Naive thymus-derived CD8-positive, alpha-beta T cell (primary cell): ENCODE results near the gene PSMD5. TPM values are rescaled to one million over a fixed set of nuclear protein-coding genes. Genes with fewer than 3 reads are reported as not detected.

ENCODE experiments used
- ATAC-seq, 2 donors: fragments of 150-1000 bp; cut with Tn5 transposase in 1 of 2; sonication (Bioruptor Pico), chemical (Tn5 transposase) in 1 of 2; 1 replicate in 1 of 2; 2 replicates in 1 of 2; pipeline ENCODE4 v1.10.0; 2021; ENCODE audit warnings: mild to moderate bottlenecking in 2 of 2, moderate library complexity in 2 of 2
- POLR2A ChIA-PET: fragments of 350-600 bp; sonication (Branson Sonifier 250); formaldehyde crosslinking; loops from one replicate; lab custom pipeline; 2021; ENCODE audit warnings: antibody characterized with exemption; lab: Charles Lee
- DNase-seq, 10 donors: peaks; one replicate each; pipeline versions ENCODE4 v3.0.0 to v3.0.0-alpha.2; 2020 to 2022
- H3K27ac Mint-ChIP-seq, 10 donors: one replicate each; pipeline ENCODE4 v1.8.0; 2020 to 2022; ENCODE audit warnings: mild to moderate bottlenecking in 10 of 10, mixed read lengths in 10 of 10, moderate library complexity in 4 of 10, inconsistent platforms in 1 of 10
- H3K27me3 Mint-ChIP-seq, 5 donors: one replicate each; pipeline ENCODE4 v1.8.0; 2021 to 2022; ENCODE audit warnings: mixed read lengths in 5 of 5
- H3K36me3 Mint-ChIP-seq, 3 donors: one replicate each; pipeline ENCODE4 v1.8.0; 2020 to 2022; ENCODE audit warnings: mixed read lengths in 3 of 3, mild to moderate bottlenecking in 2 of 3, inconsistent platforms in 1 of 3
- H3K4me1 Mint-ChIP-seq, 4 donors: one replicate each; pipeline ENCODE4 v1.8.0; 2021 to 2022; ENCODE audit warnings: mixed read lengths in 4 of 4
- H3K4me3 Mint-ChIP-seq, 10 donors: one replicate each; pipeline ENCODE4 v1.8.0; 2020 to 2022; ENCODE audit warnings: mild to moderate bottlenecking in 10 of 10, mixed read lengths in 10 of 10, moderate library complexity in 6 of 10, inconsistent platforms in 1 of 10
- H3K9me3 Mint-ChIP-seq, 9 donors: one replicate each; pipeline ENCODE4 v1.8.0; 2020 to 2022; ENCODE audit warnings: mixed read lengths in 9 of 9, mild to moderate bottlenecking in 3 of 9, inconsistent platforms in 1 of 9, moderate library complexity in 1 of 9
- polyA plus RNA-seq, 3 donors: library from polyadenylated mRNA; unstranded; fragments of 300-500 nt; fragmentation: Illumina TruSeq; gene quantifications; one replicate each; pipeline ENCODE4 v1.2.3, GENCODE V29; 2021
- total RNA-seq, 8 experiments: library from RNA in 2 of 8; stranded (reverse) in 2 of 8; gene quantifications; one replicate each; pipeline ENCODE4 v1.2.3 and lab custom pipeline; 2021 to 2026

Gene PSMD5
- total and polyA plus RNA-seq, 5 experiments from 2014 or later: 13.7 to 57.9 (median 23.4) TPM

DNA sequence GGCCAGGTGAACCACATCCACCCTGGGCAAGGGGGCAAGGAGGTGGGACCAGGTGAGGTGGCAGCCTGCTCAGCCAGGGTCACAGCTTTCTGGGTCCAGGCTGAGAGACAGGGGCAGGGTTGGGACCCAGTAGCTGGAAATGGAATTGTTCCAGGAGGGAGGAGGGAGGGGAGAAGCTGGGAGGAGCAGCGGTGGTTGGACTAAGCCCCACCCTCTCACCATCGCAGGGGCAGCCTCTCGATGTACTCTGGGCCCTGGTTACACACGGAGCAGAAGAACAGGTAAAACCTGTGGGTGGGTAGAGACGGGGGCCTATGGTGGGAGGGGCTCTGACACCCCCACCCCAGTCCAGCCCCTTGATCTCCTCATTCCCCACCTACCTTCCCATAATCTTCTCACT is 23.1 kb upstream of the PSMD5 start:
- ATAC-seq: no peak
- DNase-seq: no peak
- Mint-ChIP-seq H3K4me3 (no peak overlapping the region), H3K36me3 (peaks cover 0 to 53% (median 10%) of the 10 kb centered on the region in 3 donors), H3K27ac (peak overlapping the region in 4 of 10 donors; percentile 12 to 85 (median 56)), H3K9me3 (no peaks in the 10 kb centered on the region), H3K4me1 (peaks cover 7 to 23% (median 16%) of the 10 kb centered on the region in 4 donors), H3K27me3 (no peaks in the 10 kb centered on the region)
- POLR2A ChIA-PET: interaction anchor here (1.6 to 18.9 kb wide), 5 partner anchors 10 to 64 kb away, joined by 5 to 580 read pairs (median 37); partner anchors contain the start of genes PSMD5 and TRAF1

DNA sequence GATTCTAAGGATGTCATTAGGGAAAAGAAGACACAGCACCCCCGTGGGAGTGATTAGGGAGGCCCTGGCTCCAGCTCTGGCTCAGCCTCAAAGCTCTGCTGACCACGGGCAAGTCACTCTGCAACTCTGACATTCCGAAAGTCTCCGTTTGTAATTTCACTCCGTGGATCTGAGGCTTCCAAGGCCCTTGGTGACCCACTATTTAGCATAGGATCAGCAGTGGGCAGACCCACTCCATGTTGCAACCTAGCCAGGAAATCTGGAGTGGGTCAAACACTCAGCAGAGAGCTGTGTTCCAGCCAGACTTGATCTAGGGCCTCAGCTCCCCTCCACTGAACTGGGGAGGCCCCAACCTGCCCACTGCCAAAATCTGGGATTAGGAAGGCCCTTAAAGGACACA is 22.5 kb upstream of the PSMD5 start:
- POLR2A ChIA-PET: interaction anchor here (1.6 to 18.9 kb wide), 2 partner anchors 23 to 65 kb away, joined by 5 to 580 read pairs; partner anchors contain the start of genes PSMD5 and TRAF1
- Mint-ChIP-seq H3K27ac (peak overlapping the region in 1 of 10 donors; percentile 25), H3K27me3 (no peaks in the 10 kb centered on the region), H3K4me3 (no peak overlapping the region), H3K36me3 (peaks cover 0 to 59% (median 13%) of the 10 kb centered on the region in 3 donors), H3K9me3 (no peaks in the 10 kb centered on the region), H3K4me1 (peaks cover 9 to 20% (median 16%) of the 10 kb centered on the region in 4 donors)
- ATAC-seq (no peak), DNase-seq (no peak)

DNA sequence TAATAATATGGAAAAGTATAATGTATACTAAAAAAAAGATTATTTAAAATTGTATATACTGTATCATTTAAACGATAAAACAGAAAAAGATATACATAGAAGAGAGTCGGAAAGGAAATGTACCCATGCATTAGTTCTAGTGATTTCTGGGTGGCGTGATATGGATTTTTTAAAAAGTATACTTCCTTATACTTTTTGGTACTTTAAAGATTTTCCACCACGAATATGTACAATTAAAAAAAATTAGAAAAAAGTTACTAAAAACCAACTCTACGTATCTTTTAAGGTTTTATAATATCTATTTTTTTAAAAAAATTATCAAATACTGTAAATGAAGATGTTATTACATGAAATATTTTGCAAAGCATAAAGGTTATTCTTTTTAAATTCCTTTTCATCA is 22.0 kb upstream of the PSMD5 start:
- ATAC-seq (no peak), DNase-seq (no peak)
- Mint-ChIP-seq H3K4me3 (no peak overlapping the region), H3K9me3 (no peaks in the 10 kb centered on the region), H3K27ac (no peak overlapping the region), H3K4me1 (peaks cover 9 to 15% (median 15%) of the 10 kb centered on the region in 4 donors), H3K27me3 (no peaks in the 10 kb centered on the region), H3K36me3 (peaks cover 0 to 63% (median 16%) of the 10 kb centered on the region in 3 donors)
- POLR2A ChIA-PET: interaction anchor here (0.7 to 18.9 kb wide), 4 partner anchors 18 to 65 kb away, joined by 3 to 580 read pairs (median 4); partner anchors contain the start of genes PSMD5 and TRAF1

DNA sequence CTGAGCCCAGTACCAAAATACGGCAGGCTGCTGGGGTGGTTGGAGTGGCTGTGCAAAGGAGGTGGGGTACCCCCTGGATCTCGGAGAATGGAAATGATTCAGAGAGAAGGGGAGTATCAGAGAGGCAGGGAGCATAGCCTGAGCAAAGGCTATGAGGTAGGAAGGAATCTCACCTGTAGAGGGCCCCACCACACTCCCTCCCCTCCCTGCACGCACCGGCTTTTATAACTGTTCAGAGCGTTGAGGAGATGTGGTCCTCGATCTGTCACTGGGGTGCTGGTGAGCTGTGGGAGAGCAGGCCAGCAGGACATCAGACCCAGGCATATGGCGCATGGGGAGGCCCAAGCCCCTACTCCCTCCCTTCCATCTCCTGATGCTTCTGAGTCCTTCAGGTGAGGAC is 21.1 kb upstream of the PSMD5 start:
- Mint-ChIP-seq H3K9me3 (no peaks in the 10 kb centered on the region), H3K27me3 (no peaks in the 10 kb centered on the region), H3K27ac (peak overlapping the region in 3 of 10 donors; percentile 21 to 63 (median 45)), H3K36me3 (peaks cover 0 to 71% (median 16%) of the 10 kb centered on the region in 3 donors), H3K4me3 (no peak overlapping the region), H3K4me1 (peaks cover 6 to 8% (median 7%) of the 10 kb centered on the region in 4 donors)
- POLR2A ChIA-PET: interaction anchor here (0.9 to 18.9 kb wide), 2 partner anchors 17 to 66 kb away, joined by 4 to 580 read pairs; partner anchors contain the start of gene TRAF1
- DNase-seq: no peak
- no peak for ATAC-seq

DNA sequence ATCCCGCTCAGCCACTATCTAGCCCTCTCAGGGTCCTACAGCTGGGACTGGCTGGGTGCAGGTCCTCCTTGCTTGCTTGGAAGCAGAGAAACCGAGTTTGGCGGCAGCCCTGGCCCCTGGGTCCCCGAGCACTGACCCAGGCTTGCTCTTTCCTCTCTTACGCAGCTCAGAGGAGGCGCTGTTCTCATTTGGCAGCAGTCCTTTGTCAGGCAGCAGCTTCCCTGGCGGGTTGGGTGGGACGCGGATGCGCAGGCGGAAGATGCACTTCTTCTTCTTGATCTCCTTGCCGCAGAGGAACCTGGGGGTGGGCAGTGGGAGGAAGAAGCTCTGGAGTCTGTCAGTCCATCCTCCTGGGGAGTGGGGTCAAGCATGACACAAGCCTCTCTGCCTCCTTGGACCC is 19.7 kb upstream of the PSMD5 start:
- no peaks in the 10 kb centered on the region for H3K9me3 Mint-ChIP-seq
- ATAC-seq: no peak
- no peak overlapping the region for H3K4me3 Mint-ChIP-seq

DNA sequence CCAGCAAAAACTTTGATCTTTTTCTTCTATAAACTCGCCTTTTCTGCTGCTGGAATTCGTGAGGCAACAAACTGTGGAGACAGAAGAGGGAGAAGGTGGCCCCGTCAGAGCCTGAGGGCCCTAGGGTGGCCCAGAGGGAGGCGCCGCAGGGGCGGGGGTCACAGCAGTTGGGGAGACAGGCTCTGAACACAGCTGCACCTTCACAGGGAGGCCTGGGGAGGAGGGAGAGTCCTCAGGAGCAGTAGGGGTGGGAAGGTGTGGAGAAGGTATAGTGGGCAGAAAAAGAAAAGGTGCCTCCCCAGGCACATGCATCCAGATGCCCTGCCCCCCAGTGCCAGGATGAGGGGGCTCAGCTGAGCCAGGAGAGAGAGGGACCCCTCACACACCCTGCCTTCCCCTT is 19.2 kb upstream of the PSMD5 start:
- no peaks in the 10 kb centered on the region for H3K27me3 Mint-ChIP-seq
- H3K4me3 Mint-ChIP-seq: no peak overlapping the region
- ATAC-seq (no peak), DNase-seq (no peak)
- peak overlapping the region in 1 of 10 donors; percentile 12 for H3K27ac Mint-ChIP-seq
- POLR2A ChIA-PET: no interaction called here
- no peaks in the 10 kb centered on the region for H3K9me3 Mint-ChIP-seq
- peaks cover 0 to 82% (median 13%) of the 10 kb centered on the region in 3 donors for H3K36me3 Mint-ChIP-seq
- H3K4me1 Mint-ChIP-seq: peaks cover 0 to 6% (median 0%) of the 10 kb centered on the region in 4 donors

More for the DNA sequence above, 19.7 kb upstream of the PSMD5 start:
- peaks cover 0 to 6% (median 0%) of the 10 kb centered on the region in 4 donors for H3K4me1 Mint-ChIP-seq
- POLR2A ChIA-PET: interaction anchor here (1.2 kb wide), 1 partner anchor 21 kb away, joined by 5 read pairs; no protein-coding TSS in a partner anchor
- H3K27ac Mint-ChIP-seq: no peak overlapping the region
- no peaks in the 10 kb centered on the region for H3K27me3 Mint-ChIP-seq
- no peak for DNase-seq
- H3K36me3 Mint-ChIP-seq: peaks cover 0 to 80% (median 13%) of the 10 kb centered on the region in 3 donors

DNA sequence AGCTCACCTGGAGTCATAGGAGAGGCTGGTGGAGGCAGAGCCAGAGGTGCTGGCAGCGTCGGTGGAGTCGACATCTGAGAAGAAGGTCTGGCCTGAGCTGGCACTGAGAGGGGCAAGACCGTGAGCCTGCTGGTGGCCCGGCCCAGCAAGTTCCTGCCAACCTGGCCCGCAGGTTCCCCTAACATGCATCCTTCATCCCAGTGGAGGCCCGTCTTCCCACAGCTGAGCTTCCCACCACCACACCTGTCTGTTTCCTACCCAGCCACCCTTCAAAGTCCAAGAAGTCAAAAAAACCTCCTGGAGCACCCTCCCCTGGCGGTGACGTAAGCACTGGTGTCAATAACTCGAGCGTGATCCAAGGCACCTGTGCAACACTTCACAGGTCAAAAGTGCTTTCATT is 17.4 kb upstream of the PSMD5 start:
- POLR2A ChIA-PET: interaction anchor here (1.0 to 1.4 kb wide), 2 partner anchors 15 to 70 kb away, joined by 3 to 4 read pairs; no protein-coding TSS in a partner anchor
- Mint-ChIP-seq H3K4me3 (no peak overlapping the region), H3K36me3 (peaks cover 0 to 77% (median 13%) of the 10 kb centered on the region in 3 donors), H3K9me3 (no peaks in the 10 kb centered on the region), H3K27me3 (no peaks in the 10 kb centered on the region), H3K4me1 (peaks cover 0 to 9% (median 3%) of the 10 kb centered on the region in 4 donors), H3K27ac (peak overlapping the region in 2 of 10 donors; percentile 36 to 47)
- DNase-seq: peak in 1 of 10 donors; percentile 45
- no peak for ATAC-seq

DNA sequence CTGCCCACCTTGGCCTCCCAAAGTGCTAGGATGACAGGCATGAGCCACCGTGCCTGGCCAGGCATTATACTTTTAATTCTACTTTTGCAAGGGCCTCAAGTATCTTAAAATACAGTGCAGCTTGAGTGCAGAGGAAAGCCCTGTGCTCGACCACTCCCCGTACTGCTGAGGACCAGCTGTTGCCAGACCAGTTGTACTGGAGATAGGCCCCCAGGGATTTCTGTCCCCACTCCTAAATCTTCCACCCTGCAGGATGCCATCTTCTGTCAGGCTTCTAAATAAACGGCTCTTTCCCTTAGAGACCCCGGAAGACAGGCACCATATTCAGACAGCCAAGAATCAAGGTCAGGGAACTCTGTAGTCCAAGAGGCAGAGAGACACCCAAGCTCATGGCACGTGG is 16.6 kb upstream of the PSMD5 start:
- DNase-seq (no peak), ATAC-seq (no peak)
- Mint-ChIP-seq H3K9me3 (no peaks in the 10 kb centered on the region), H3K27ac (no peak overlapping the region), H3K4me3 (no peak overlapping the region), H3K36me3 (peaks cover 0 to 75% (median 13%) of the 10 kb centered on the region in 3 donors), H3K27me3 (no peaks in the 10 kb centered on the region), H3K4me1 (peaks cover 0 to 16% (median 4%) of the 10 kb centered on the region in 4 donors)
- POLR2A ChIA-PET: interaction anchor here (1.0 to 1.4 kb wide), 3 partner anchors 15 to 71 kb away, joined by 3 to 4 read pairs (median 3); no protein-coding TSS in a partner anchor

DNA sequence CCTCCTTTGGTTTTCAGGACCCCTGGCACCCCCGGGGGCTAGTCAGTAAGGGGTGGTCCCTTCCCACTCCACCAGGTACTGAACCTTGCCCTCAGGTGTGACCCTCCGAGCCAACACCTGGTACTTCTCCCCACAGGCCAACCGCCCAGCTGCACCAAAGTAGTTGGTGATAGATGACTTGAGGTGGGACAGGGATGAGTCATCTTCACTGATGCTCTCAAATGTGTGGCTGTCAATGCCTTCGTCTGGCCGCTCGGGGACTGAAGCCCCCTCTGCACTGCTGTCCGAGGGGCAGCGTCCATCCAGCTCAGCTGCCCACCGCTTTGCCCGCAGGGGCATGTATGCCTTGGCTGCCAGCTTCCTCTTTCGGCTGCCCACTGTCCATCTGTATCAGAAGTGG is 15.2 kb upstream of the PSMD5 start:
- H3K4me1 Mint-ChIP-seq: peaks cover 0 to 17% (median 5%) of the 10 kb centered on the region in 4 donors
- peaks cover 0 to 70% (median 8%) of the 10 kb centered on the region in 3 donors for H3K36me3 Mint-ChIP-seq
- peak overlapping the region in 6 of 10 donors; percentile 25 to 58 (median 40) for H3K27ac Mint-ChIP-seq
- no peak overlapping the region for H3K4me3 Mint-ChIP-seq
- POLR2A ChIA-PET: interaction anchor here (1.0 to 2.5 kb wide), 4 partner anchors 11 to 35 kb away, joined by 3 to 12 read pairs (median 6); partner anchors contain the start of gene PSMD5
- DNase-seq (no peak), ATAC-seq (no peak)
- no peaks in the 10 kb centered on the region for H3K27me3 Mint-ChIP-seq
- H3K9me3 Mint-ChIP-seq: no peaks in the 10 kb centered on the region

DNA sequence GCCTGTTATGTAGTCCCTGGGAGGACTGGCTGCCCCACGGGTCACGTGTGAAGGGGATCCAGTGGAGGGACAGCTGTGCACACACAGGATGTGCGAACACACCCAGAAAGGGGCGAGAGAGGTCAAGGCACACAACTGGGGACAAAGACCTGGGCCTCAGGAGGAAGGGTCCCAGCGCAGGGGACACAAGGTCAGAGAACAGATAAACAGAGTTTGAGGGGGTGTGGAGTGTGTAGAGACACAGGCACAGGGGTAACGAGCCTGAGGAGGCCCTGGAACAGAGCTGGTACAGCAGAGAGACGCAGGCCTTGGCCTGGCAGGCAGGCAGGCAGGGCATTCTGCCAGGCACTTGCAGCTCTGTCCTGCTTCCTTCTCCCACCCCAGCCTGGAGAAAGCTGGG is 14.8 kb upstream of the PSMD5 start:
- no peak overlapping the region for H3K4me3 Mint-ChIP-seq
- H3K36me3 Mint-ChIP-seq: peaks cover 0 to 70% (median 8%) of the 10 kb centered on the region in 3 donors
- H3K27ac Mint-ChIP-seq: peak overlapping the region in 4 of 10 donors; percentile 18 to 63 (median 50)
- POLR2A ChIA-PET: interaction anchor here (1.0 to 2.5 kb wide), 3 partner anchors 10 to 15 kb away, joined by 4 to 12 read pairs (median 7); partner anchors contain the start of gene PSMD5
- DNase-seq (no peak), ATAC-seq (no peak)
- H3K27me3 Mint-ChIP-seq: no peaks in the 10 kb centered on the region
- no peaks in the 10 kb centered on the region for H3K9me3 Mint-ChIP-seq
- peaks cover 0 to 21% (median 6%) of the 10 kb centered on the region in 4 donors for H3K4me1 Mint-ChIP-seq

DNA sequence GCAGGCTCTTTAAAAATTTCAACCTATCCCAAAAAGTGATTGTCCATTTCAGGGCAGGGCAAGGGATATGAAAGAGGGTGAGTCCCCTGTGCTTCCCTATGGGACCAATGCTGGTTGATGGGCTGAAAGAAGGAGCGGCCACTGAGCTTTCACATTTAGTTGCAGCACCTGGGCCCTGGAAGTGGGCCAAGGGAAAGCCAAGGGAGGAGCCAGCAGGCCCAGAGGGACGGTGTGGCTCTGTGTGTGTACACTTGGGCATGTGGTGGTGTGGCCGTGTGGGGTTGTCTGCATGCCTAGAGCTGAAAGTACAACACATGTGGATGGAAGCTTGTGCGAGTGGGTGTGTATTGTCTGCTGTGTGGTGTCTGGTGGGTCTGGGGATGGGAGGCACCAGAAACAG is 14.0 kb upstream of the PSMD5 start:
- H3K36me3 Mint-ChIP-seq: peaks cover 0 to 66% (median 8%) of the 10 kb centered on the region in 3 donors
- H3K4me3 Mint-ChIP-seq: no peak overlapping the region
- no peaks in the 10 kb centered on the region for H3K9me3 Mint-ChIP-seq
- H3K4me1 Mint-ChIP-seq: peaks cover 0 to 28% (median 7%) of the 10 kb centered on the region in 4 donors
- peak overlapping the region in 2 of 10 donors; percentile 40 to 62 for H3K27ac Mint-ChIP-seq
- DNase-seq: no peak
- no peak for ATAC-seq
- H3K27me3 Mint-ChIP-seq: no peaks in the 10 kb centered on the region
- POLR2A ChIA-PET: interaction anchor here (1.4 to 2.5 kb wide), 2 partner anchors 10 to 12 kb away, joined by 4 to 12 read pairs; no protein-coding TSS in a partner anchor

DNA sequence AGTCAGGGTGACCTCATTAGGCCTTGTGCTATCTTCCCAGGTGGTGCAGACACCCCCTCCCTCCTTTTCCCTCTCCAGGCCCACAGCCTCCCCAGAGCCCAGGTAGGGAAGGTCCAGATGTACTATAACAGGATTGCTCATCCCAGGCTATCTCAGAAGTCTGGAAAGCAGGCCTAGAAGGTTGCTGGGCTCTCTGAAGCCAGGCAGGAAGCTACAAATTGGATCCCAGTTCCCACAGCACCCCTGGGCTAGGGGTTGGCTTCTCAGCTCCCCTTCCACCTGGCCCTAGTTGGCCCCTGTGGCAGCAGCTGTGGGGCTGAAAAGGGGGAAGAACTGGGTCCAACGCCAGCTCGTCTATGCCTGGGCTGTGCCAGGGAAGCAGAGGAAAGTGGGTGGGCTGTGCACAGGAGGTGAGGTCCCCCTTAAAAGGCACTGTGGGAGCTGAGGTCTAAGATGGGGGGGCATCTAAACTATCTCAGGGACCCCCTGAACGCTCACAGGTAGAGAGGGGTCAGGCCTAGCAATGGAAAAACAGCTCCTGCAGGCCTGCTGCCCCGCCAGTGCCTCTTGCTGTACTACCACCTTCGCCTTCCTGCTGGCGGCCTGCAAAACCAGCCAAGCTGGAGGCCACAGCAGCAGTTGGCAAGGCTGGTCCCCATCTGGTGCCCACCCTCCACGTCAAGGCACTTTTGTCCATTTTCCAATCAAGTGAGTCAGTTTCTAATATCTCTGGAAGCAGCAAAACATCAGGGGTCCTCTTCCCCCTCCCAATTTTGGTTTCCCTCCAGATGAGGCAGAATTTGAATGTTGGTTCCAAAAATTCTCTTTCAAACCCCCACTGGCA is 13.3 kb upstream of the PSMD5 start:
- peak overlapping the region in 6 of 10 donors; percentile 4 to 61 (median 38) for H3K27ac Mint-ChIP-seq
- H3K4me3 Mint-ChIP-seq: no peak overlapping the region
- DNase-seq: no peak
- H3K27me3 Mint-ChIP-seq: no peaks in the 10 kb centered on the region
- no peak for ATAC-seq
- H3K36me3 Mint-ChIP-seq: peaks cover 0 to 66% (median 8%) of the 10 kb centered on the region in 3 donors
- peaks cover 0 to 34% (median 7%) of the 10 kb centered on the region in 4 donors for H3K4me1 Mint-ChIP-seq
- H3K9me3 Mint-ChIP-seq: no peaks in the 10 kb centered on the region
- POLR2A ChIA-PET: interaction anchor here (1.1 to 2.5 kb wide), 2 partner anchors 9 to 11 kb away, joined by 6 to 12 read pairs; no protein-coding TSS in a partner anchor
